ENCODE results near the gene CFDP1. TPM values are rescaled to one million over a fixed set of nuclear protein-coding genes. Genes with fewer than 3 reads are reported as not detected.
"Not testable (repeated sequence)": the region's sequence is repeated elsewhere in the genome, so short reads cannot be mapped to it uniquely, and the experiment has no call there.

The CFDP1 gene
- total RNA-seq, 4 donors from 2014 or later: 36.7 to 81.4 (median 48.2) TPM

DNA sequence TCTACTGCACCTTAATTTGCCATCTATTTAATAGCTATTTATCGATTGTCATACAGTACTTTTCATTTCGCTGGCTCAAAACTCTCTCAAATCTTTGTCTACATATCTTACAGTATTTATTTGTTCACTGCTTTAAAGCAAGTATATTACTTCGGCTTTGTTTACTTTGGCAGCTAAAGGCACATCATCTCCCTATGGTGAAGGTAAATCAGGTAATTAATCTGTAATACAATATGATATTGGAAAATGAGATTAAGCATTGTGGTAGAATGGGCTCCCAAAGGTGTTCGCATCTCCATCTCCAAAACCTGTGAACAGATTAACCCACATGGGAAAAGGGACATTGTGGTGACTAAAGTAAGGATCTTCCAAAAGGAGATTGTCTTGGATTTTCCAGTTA is 24.7 kb upstream of the CFDP1 start:
- DNase-seq (ENCODE audit: low spot score in 2 of 2): no peak
- Histone ChIP-seq H3K4me1 (peaks cover 14% of the 10 kb centered on the region), H3K4me3 (no peak overlapping the region), H3K9me3 (no peaks in the 10 kb centered on the region), H3K27ac (no peak overlapping the region), H3K36me3 (no peaks in the 10 kb centered on the region), H3K27me3 (no peaks in the 10 kb centered on the region)
- TF ChIP-seq POLR2AphosphoS5 (IDR thresholded peaks at IDR 0.05): no peak
- no peak for TF ChIP-seq CTCF (IDR thresholded peaks at IDR 0.05)
- TF ChIP-seq POLR2A (IDR thresholded peaks at IDR 0.05): no peak
- TF ChIP-seq EP300 (IDR thresholded peaks at IDR 0.05): no peak
- WGBS: 92% methylated on average over 4 of the region's 4 CpGs

DNA sequence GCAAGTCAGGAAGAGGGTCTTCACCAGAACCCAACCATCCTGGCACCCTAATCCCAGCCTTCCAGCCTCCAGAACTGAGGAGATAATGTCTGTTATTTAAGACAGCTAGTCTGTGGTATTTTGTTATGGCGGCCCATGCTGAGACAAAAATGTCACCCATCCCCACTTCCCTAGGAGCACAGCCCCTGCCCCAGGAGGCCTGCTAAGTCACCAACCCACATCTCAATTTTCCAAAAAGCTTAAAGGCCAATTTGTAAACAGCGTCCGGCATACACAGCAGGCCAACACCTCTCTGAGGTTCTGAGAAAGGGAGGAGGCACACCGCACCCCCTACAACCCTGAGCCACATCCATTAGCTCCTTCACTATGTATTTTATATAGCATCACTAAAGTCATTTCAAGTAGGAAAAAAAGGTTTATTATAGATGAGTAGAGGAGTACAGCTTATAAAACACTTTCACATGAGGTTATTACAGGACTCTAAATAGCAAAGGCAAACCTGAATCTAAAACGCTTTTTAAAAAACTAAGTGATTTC is 24.2 kb upstream of the CFDP1 start:
- H3K27ac ChIP-seq: no peak overlapping the region
- 93% methylated on average over 5 of the region's 5 CpGs for WGBS
- no peaks in the 10 kb centered on the region for H3K9me3 ChIP-seq
- peaks cover 10% of the 10 kb centered on the region for H3K4me1 ChIP-seq
- no peak for TF ChIP-seq EP300 (IDR thresholded peaks at IDR 0.05)
- no peak for TF ChIP-seq POLR2A (IDR thresholded peaks at IDR 0.05)
- no peak for TF ChIP-seq POLR2AphosphoS5 (IDR thresholded peaks at IDR 0.05)
- no peak for TF ChIP-seq CTCF (IDR thresholded peaks at IDR 0.05)
- H3K27me3 ChIP-seq: no peaks in the 10 kb centered on the region
- no peaks in the 10 kb centered on the region for H3K36me3 ChIP-seq
- H3K4me3 ChIP-seq: no peak overlapping the region
- DNase-seq (ENCODE audit: low spot score in 2 of 2): peak in 1 of 2 donors; percentile 37

DNA sequence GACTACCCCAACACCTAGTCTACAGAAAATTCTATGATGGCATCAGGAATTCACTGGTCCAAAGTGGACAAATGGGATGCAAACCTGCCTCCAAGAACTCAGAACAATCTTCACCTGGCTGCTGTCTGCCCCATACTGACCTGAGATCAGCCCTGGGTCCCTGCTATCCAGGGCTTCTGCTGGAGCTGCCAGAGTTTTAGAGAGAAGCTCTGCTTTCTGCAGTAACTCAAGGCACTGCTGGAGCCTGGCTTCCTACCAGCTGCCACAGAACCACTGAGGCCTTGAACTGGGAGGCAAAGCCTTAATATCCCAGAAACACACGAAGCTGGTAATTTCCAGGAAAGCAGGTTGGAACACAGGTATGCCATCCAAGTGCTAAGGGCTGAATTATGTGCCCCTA is 23.7 kb upstream of the CFDP1 start:
- Histone ChIP-seq H3K36me3 (no peaks in the 10 kb centered on the region), H3K4me1 (peaks cover 4% of the 10 kb centered on the region), H3K27me3 (no peaks in the 10 kb centered on the region), H3K9me3 (no peaks in the 10 kb centered on the region), H3K4me3 (no peak overlapping the region), H3K27ac (no peak overlapping the region)
- WGBS: no CpG with 5 or more reads among the region's 1 CpG
- DNase-seq (ENCODE audit: low spot score in 2 of 2): peak in 1 of 2 donors; percentile 15
- no peak for TF ChIP-seq POLR2AphosphoS5 (IDR thresholded peaks at IDR 0.05)
- no peak for TF ChIP-seq POLR2A (IDR thresholded peaks at IDR 0.05)
- TF ChIP-seq EP300 (IDR thresholded peaks at IDR 0.05): no peak
- no peak for TF ChIP-seq CTCF (IDR thresholded peaks at IDR 0.05)

DNA sequence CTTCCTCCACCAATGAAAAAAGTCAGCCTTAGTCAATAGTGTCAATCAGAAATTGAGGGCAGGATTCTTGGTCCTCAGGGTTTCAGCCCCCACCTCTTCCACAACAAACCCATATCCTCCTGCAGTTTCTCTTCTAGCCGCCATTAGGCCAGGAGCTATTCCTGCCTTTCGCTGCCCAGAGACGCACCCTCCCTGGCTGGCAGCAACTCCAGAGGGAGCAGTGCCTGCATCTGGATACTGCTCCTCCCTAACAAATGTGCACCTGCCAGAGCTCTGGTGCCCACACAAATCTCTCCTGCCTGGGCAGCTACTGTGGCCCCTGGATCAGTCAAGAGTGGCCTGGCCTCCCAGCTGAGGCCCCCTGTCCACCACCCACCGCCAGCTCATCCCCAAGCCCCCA is 23.2 kb upstream of the CFDP1 start:
- not testable (repeated sequence) for H3K4me3 ChIP-seq, H3K27me3 ChIP-seq, H3K9me3 ChIP-seq, H3K36me3 ChIP-seq, H3K4me1 ChIP-seq, H3K27ac ChIP-seq
- 77% methylated on average over 4 of the region's 4 CpGs for WGBS
- DNase-seq (ENCODE audit: low spot score in 2 of 2): peak in 1 of 2 donors; percentile 32

GRCh38 chr16:75455677-75456076 is 22.4 kb upstream of the CFDP1 start:
- WGBS: 59% methylated on average over 5 of the region's 5 CpGs

More at GRCh38 chr16:75455677-75456076, 22.4 kb upstream of the CFDP1 start:
- H3K27me3 ChIP-seq: no peaks in the 10 kb centered on the region
- DNase-seq (ENCODE audit: low spot score in 2 of 2): no peak
- H3K4me1 ChIP-seq: no peaks in the 10 kb centered on the region
- peaks cover 4% of the 10 kb centered on the region for H3K36me3 ChIP-seq
- H3K4me3 ChIP-seq: no peak overlapping the region
- TF ChIP-seq EP300 (IDR thresholded peaks at IDR 0.05) (no peak), CTCF (IDR thresholded peaks at IDR 0.05) (no peak), POLR2A (IDR thresholded peaks at IDR 0.05) (no peak), POLR2AphosphoS5 (IDR thresholded peaks at IDR 0.05) (no peak)
- H3K27ac ChIP-seq: no peak overlapping the region
- H3K9me3 ChIP-seq: no peaks in the 10 kb centered on the region

Data from suprapubic skin (tissue), 4 donors.